SH-SY5Y (cell line): Measurements from ENCODE around the gene FAM83B.

ENCODE experiments used
- GATA2 ChIP-seq: IDR thresholded peaks from 2 replicates; pipeline ENCODE4 v1.6.1; 2011; ENCODE audit warnings: mild to moderate bottlenecking, low read depth, low read length
- GATA3 ChIP-seq: IDR thresholded peaks from 2 replicates; pipeline ENCODE4 v1.6.1; 2011; ENCODE audit warnings: low read depth, mild to moderate bottlenecking, low read length, moderate library complexity

FAM83B gene

DNA sequence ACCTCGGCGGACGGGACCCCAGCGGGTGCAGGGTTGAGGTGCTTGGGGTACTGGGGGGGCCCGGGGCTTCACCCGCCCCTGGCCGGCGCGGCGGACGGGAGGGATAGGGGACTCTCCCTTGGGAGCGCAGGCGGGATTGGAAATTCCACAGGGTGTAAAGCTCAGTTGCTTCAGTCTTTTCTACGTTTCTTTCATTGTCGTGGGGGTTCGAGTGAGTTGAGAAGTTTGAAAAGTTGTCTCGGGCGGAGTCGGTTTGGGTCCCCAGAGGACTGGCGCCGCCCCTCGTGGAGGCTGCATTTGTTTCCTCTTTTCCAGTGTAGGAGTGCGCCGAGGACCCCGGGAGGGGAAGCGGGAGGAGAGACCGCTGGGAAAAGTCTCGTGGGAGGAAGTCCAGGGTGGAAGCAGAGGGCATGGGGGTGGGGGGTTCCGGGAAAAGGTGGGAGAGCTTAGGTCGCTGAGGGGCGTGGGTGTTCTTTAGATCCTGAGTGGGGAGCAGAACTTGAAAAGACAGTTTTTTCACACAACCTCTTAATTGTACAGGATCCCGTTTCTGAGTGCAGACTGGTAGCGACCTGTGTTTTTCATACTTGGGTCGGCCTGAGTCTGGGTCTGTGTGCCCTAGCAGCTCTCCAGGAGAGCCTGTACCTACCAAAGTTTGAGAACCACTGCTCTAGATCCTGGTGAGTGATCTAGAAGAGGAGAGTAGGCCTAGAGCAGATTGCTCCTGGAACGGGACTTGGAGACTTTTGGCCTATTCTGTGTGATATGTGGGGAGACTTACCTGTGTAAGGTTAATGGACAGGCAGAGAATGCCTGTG is 495 bp downstream of the FAM83B start:
- TF ChIP-seq GATA2 (no peak), GATA3 (no peak)

DNA sequence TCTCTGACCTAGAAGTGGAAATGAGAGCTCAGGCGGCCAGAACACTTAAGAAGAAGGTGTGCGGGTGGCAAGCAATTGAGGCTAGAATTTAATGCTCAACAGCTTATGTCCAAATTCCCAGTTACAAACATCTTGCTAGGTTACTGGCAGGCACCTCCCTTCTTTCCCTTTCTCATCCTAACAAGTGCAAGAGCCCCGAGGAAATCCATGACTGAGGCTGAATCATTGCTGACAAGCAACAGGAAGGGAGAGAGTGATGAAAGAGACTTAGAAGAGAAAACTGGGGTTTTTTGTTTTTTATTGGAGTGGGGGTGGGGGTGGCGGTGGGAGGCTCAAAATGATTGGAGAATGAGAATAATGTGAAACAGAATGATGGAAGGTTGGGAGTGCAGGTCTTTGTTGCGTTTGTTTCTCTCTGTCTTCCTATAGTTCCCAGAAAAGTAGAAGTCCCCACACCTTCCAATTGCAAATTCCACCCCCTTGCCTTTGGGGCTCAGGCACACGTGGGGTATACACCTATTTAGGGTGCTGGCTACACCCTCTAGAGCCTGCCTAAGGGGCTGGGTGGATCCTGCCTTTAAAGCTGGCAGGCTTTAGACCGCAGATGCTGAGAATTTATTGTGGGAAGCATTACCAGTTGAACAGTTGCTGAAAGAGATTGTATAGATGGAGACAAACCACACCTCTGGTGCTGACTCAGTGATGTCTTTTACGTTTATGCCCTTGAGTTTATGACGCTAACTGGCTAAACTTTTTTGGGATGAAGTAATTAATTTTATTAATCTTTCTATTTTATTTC is 1.4 kb downstream of the FAM83B start:
- TF ChIP-seq GATA2 (no peak), GATA3 (no peak)

DNA sequence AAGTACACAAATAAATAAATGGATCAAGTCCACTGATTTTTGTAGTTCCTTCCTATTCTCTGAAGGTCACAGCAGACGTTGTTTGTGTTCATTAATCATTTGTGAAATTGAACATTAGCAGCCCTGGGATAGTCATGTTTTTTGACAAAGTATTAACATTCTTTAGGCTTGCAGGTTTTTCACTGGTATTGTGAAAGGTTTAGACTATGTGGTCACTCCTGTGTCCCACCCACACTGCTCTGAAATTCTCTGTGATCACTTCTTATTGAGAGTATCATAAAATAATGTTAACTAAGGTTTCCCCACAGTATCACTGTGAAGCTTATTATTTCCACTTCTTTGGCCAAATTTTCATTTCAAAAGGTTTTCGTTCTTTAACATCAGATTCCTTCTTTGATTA is 3.5 kb downstream of the FAM83B start:
- TF ChIP-seq GATA2 (no peak), GATA3 (no peak)

DNA sequence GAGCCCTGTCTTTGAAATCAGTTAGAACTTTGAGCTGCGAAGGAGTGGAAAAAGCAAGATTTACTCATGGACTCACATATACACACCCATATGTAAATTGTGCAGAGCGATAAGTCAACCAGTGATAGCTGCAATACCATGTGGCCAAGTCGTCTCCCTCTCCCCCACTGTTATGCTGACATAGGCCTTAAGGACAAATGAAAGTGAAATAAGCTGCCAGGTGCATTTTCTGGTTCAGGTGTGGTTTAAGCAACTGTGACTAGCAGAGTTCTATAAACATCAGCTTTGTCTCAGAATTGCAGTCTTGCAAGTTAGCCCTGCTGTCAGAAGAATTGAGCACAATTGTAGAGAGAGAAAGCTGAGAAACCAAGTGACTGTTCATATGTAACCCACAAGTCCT is 9.6 kb downstream of the FAM83B start:
- TF ChIP-seq GATA3 (no peak), GATA2 (no peak)

DNA sequence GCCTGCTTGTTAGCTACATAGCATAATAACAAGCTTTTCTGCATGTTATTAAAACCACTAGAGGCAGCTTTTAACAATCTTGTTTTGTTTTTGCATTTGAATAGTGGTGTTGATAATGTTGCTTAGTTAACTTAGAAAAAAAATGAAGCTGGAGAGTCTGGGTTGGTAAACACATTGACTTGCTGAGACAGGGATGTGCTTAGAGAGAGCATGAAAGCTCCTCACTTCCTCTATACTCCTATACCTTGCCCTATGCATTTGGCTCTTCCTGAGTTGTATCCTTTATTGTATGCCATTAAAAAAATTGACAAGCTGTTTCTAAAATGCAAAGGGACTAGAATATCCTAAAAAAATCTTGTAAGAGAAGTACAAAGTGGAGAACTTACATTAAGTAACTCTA is 13.6 kb downstream of the FAM83B start:
- TF ChIP-seq GATA3 (no peak), GATA2 (no peak)

DNA sequence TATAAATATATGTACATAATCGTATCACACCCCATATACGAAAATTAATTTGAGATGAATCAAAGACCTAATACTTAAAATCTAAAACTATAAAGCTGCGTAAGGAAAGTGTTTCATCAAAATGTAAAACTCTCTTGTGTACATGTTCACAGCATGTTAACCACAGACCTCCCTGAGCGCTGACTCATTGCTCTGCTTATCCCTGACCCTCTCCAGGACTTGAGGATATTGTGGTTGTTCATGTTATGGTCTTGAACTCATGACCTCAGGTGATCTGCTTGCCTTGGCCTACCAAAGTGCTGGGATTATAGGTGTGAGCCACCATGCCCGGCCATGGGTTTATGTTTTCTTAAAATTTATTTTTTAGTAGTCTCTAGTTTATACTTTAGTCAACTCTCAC is 14.2 kb downstream of the FAM83B start:
- TF ChIP-seq GATA3 (no peak), GATA2 (no peak)

DNA sequence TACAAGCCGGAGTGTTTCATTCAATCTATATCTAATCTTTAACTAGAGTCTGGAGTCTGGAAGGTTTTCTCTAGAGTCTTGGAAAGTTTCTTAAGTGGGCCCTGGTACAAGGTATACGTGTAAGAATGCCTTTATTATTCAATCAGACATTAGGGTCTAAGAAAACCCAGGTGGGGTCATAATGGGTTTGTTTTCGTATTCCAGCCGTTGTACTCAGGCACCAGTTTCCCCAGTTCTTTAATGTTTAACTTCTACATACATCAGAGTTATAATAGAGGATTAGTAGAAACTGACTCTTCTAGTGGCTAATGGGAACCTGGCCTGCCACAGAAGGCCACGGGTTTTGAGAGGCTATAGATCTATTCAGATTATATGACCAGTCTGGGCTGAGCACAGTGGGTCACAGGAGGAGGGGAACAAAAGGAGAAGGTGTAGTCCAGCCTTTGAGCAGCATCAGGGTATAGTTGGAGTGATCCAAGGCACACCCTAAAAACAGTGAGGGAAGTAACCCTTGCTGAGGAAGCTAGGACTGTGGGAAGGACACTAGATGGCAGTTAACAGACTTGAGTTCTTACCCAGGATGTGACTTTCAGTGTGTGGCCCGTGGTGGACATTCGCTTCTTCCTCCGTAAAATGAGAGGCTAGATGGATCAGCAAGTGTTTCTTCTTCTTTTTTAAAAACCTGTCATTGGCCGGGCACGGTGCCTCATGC is 15.5 kb downstream of the FAM83B start:
- TF ChIP-seq GATA3 (no peak), GATA2 (no peak)

DNA sequence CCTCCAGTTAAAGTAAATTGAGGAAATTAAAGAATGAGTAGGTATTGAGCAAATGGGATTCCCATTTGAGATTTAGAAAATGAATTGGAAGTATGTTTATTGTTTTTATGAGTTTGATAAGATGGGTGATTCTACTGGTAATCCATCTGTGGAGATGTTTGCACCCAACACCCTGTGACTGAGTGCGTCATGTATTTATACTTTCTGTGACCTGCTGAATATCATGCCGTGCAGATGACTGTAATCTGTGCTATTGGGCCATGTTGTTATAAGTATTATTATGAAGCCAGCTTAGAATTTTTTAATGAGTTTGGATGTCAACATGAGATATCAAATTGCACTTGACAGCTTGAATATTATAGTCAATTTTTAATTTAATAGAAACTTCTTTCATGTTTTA is 17.7 kb downstream of the FAM83B start:
- no peak for TF ChIP-seq GATA2
- TF ChIP-seq GATA3 = no peak

DNA sequence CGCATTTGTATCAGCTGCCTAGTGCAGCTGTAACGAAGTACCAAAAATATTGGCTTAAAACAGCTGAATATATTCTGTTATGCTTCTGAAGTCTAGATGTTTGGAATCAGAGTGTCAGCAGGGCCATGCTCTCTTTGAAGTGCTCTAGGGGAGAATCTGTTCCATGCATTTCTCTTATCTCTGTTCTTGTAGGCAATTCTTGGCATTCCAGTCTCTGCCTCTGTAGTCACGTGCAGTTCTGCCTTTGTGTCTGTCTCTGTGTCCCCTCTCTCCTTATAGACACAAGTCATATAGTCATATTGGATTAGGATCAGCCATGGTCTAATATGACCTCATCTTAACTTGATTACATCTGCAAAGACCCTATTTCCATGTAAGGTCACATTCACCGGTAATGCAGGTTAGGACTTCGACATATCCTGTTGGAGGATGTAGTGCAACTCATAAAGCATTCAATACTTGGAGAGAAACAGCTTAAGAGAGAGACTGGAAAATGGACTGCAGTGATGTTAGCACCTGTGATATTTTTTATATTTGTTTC is 18.6 kb downstream of the FAM83B start:
- no peak for TF ChIP-seq GATA2
- TF ChIP-seq GATA3 = no peak

DNA sequence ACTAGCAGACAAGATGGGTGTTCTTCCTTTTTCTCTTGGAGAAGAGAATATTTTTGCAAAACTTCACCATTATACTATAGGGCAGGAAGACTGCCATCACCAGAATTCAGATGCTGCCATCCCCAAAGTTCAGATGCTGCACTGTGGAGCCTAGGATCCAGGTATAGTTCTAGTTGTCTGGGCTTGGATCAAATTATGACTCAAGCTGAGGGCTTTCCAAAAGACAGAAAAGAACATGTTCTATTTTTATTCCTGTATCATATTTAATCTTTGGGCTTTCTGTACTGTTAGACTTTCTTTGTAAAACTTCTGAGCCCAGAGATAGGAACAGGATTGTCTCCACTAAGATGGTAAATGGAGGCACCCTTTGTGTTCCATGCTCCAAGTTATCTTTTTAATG is 22.0 kb downstream of the FAM83B start:
- no peak for TF ChIP-seq GATA3
- no peak for TF ChIP-seq GATA2

DNA sequence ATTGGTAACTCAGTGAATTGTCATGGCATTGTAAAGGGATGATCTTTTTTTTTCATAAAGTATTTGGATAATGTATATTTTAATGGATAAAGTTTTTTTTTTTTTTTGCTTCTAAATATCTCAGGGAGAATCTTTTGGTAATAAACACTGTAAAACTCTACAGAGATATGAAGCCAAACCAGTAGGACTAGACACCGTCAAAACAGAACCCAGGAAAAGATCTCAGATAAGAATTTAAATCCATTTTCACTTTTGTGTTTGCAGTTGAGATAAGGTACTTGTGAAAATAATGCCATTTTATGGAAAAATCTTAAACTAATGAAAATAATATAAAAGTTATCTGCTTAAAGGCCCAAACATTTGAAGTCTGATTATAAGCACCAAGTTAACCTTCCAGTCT is 27.0 kb downstream of the FAM83B start:
- TF ChIP-seq GATA2 (no peak), GATA3 (no peak)

DNA sequence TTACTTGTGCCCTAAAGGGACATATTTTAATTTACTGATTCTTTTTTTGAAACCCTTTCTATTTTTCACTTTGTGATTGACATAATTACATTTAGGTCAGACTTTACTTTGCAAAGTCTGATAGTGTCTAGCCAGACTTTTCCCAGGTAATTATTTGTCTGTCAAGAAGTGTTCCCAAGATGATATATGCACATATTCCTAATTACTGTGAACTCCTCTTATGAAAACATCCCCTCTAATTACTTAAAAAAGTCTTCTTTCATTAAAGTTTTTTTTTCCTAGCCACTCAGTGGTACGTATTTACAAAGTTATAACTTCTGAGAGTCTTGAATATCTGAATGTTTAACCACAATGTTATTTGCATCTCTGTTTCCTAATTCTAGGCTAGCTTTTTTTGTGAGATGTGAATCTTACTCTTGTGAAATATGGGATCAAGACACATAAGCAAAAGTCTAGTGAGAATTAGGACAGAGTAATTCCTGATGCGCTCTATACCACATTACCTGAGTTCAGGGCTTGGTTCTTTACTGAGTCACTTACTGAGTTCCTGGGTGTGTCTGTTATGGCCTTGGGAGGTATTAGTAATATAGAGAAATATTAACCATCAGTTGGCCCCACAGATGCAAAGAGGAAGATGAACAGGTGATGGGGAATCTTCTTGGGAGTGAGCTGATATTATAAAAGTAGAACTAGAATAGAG is 27.9 kb downstream of the FAM83B start:
- TF ChIP-seq GATA3 (no peak), GATA2 (no peak)

DNA sequence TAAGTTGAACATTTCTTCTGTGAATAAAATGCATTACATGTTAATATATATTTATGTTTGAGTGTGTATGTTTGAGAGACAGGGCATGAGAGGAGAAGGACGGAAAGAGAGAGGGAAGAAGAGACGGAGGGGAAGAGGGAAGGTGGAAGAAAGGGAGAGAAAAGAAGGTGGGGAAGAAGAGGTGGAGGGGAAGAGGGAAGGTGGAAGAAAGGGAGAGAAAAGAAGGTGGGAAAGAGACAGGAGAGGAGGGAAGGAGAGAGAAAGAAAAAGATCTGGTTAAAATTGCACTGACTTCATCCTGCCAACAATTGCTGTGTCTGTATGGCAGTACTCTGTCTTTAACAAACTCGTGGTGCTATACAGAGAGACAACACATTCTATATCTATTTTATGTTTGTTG is 29.0 kb downstream of the FAM83B start:
- no peak for TF ChIP-seq GATA3
- TF ChIP-seq GATA2 = no peak

DNA sequence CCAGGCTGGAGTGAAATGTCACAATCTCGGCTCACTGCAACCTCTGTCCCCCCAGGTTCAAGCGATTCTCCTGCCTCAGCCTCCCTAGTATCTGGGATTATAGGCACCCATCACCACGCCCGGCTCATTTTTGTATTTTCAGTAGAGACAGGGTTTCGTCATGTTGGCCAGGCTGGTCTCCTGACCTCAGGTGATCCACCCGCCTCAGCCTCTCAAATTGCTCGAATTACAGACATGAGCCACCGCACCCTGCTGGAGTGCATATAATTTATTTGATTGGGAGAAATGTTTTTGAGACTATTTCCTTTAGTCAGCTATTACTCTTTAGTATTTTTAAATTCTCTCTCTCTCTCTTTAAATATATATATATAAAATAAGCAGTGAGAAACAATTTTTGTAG is 29.8 kb downstream of the FAM83B start:
- no peak for TF ChIP-seq GATA2
- no peak for TF ChIP-seq GATA3

DNA sequence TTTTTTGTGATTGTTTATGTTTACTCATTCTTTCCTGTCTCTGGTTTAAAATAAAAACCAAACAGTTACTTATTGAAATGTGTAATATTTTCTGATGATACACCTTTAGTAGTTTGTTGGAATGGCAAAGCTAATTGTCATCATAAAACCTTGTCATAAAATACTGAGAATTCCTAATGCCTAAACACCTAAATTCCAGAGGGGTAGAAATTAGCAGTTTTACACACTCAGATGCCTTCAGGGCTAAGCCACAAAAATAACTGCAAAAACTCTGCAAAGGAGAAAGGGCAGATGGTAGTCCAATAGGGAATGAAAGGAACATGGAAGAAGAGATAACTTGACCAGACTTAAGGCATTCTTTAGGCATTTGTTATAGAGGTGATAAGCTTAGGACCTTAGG is 30.3 kb downstream of the FAM83B start:
- TF ChIP-seq GATA3 = no peak
